Measurements from ENCODE around the gene IMPDH1.

DNA sequence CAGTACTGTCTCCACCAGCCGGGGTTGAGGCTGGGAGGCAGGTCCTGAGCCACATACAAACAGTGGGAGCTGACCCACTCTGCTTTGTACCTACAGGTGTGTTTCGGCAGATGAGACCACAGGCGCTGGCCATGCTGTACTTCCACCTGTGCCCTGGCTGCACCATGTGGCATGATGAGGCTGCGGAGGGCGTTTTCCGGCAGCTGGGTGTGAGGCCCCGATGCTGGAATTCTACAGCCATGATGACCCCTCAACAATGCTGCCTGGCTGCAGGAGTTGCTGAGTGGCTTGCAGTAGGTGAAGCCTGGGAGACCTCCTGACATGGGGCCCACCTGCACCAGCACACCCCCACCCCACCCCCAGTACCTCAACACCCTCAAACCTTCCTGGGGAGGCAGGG is 18.0 kb downstream of the IMPDH1 start:
- TF ChIP-seq POLR2AphosphoS5 (IDR thresholded peaks at IDR 0.05; ENCODE audit: insufficient read depth in 1 of 2, low read depth in 1 of 2): no peak
- TF ChIP-seq, protein P1, sequence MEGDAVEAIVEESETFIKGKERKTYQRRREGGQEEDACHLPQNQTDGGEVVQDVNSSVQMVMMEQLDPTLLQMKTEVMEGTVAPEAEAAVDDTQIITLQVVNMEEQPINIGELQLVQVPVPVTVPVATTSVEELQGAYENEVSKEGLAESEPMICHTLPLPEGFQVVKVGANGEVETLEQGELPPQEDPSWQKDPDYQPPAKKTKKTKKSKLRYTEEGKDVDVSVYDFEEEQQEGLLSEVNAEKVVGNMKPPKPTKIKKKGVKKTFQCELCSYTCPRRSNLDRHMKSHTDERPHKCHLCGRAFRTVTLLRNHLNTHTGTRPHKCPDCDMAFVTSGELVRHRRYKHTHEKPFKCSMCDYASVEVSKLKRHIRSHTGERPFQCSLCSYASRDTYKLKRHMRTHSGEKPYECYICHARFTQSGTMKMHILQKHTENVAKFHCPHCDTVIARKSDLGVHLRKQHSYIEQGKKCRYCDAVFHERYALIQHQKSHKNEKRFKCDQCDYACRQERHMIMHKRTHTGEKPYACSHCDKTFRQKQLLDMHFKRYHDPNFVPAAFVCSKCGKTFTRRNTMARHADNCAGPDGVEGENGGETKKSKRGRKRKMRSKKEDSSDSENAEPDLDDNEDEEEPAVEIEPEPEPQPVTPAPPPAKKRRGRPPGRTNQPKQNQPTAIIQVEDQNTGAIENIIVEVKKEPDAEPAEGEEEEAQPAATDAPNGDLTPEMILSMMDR (IDR thresholded peaks at IDR 0.05): no peak

All from vagina (tissue), 2 donors.